ENCODE data around the gene MIPOL1.

GRCh38 chr14:37595809-37596621 lies 398.3 kb downstream of the MIPOL1 start:
- TF ChIP-seq CTCF (CRISPR knock-in tag; IDR thresholded peaks at IDR 0.05) (peak; percentile 36; the same call in 1 of the 2 replicates), LRRFIP1 (CRISPR knock-in tag; conservative IDR thresholded peaks at IDR 0.05) (no peak), EP300 (IDR thresholded peaks at IDR 0.05; ENCODE audit: low read depth in 2 of 2, low read length in 2 of 2) (peak in 1 of 2 experiments; percentile 6; a peak in 1 of 4 replicates), EP300 (CRISPR knock-in tag; IDR thresholded peaks at IDR 0.05; ENCODE audit: borderline replicate concordance) (no peak; the same call in 1 of the 2 replicates), ZNF44 (CRISPR knock-in tag; IDR thresholded peaks at IDR 0.05) (0 out of 2 replicates have a peak, but pooled peaks have one; percentile 56), SMC3 (IDR thresholded peaks at IDR 0.05; ENCODE audit: low read length) (no peak), PATZ1 (CRISPR knock-in tag; IDR thresholded peaks at IDR 0.05) (peak; percentile 93), ATF7-NPFF (CRISPR knock-in tag; IDR thresholded peaks at IDR 0.05; ENCODE audit: low read depth) (peak; percentile 87), FOXO1 (CRISPR knock-in tag; IDR thresholded peaks at IDR 0.05) (peak; percentile 66), ZNF350 (CRISPR knock-in tag; IDR thresholded peaks at IDR 0.05; ENCODE audit: borderline replicate concordance, low read depth) (peak; percentile 97), HDAC6 (IDR thresholded peaks at IDR 0.05; ENCODE audit: low read depth, low read length) (no peak; the same call in 1 of the 2 replicates), POLR2A (IDR thresholded peaks at IDR 0.05; ENCODE audit: insufficient read depth in 1 of 2, low read depth in 2 of 2, low read length in 2 of 2) (peak in 1 of 2 experiments; percentile 68; a peak in 2 of 4 replicates), ZNF512 (CRISPR knock-in tag; IDR thresholded peaks at IDR 0.05) (peak; percentile 79; the same call in 1 of the 2 replicates)
